ENCODE data around the gene ANKRD13B. TPM values are rescaled to one million over a fixed set of nuclear protein-coding genes. Genes with fewer than 3 reads are reported as not detected.

Gene ANKRD13B
- total RNA-seq, 3 donors from 2014 or later (not counting 1 experiment from before 2014, with no cell fraction given) = 2.3 to 6.6 (median 4.0) TPM

DNA sequence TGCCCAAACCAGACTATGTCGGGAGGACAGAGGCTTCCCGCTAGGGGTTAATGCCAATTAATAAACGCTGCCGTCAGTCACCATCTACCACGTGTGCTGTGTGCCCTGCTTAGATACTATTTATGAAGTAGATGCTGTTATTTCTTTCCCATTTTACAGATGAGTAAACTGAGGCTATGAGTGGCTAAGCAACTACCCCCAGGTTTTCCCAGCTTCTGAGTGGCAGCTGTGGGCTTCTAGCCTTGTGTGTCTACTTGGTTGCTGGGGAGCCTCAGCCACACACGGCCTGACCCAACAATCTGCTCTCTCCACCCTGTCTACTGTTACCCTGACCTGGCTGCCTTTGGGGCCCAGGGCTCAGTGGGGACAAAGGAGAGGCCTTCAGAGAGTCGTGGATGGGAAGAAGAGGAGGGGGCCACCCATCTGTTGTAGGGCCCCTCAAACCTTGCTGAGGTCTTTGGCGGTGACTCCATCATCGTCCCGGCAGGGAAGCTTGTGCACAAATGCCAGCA lies 10.6 kb upstream of the ANKRD13B start:
- DNase-seq (no peak), ATAC-seq (no peak)
- Mint-ChIP-seq H3K9me3 (no peaks in the 10 kb centered on the region), H3K36me3 (no peaks in the 10 kb centered on the region), H3K4me3 (no peak overlapping the region), H3K27me3 (ENCODE audit: low read depth in 2 of 2) (no peaks in the 10 kb centered on the region), H3K4me1 (peaks cover 9 to 32% of the 10 kb centered on the region in 2 donors), H3K27ac (no peak overlapping the region)
- no peaks in the 10 kb centered on the region for H3K9me3 ChIP-seq (ENCODE audit: control insufficient read depth, insufficient read depth, low read length)
- WGBS (ENCODE audit: insufficient coverage) = 96% methylated on average over 10 of the region's 10 CpGs
- peaks cover 36% of the 10 kb centered on the region for H3K4me1 ChIP-seq (ENCODE audit: control insufficient read depth, insufficient read depth, low read length)
- no peak overlapping the region for H3K4me3 ChIP-seq (ENCODE audit: low read length)
- TF ChIP-seq, protein P1, sequence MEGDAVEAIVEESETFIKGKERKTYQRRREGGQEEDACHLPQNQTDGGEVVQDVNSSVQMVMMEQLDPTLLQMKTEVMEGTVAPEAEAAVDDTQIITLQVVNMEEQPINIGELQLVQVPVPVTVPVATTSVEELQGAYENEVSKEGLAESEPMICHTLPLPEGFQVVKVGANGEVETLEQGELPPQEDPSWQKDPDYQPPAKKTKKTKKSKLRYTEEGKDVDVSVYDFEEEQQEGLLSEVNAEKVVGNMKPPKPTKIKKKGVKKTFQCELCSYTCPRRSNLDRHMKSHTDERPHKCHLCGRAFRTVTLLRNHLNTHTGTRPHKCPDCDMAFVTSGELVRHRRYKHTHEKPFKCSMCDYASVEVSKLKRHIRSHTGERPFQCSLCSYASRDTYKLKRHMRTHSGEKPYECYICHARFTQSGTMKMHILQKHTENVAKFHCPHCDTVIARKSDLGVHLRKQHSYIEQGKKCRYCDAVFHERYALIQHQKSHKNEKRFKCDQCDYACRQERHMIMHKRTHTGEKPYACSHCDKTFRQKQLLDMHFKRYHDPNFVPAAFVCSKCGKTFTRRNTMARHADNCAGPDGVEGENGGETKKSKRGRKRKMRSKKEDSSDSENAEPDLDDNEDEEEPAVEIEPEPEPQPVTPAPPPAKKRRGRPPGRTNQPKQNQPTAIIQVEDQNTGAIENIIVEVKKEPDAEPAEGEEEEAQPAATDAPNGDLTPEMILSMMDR (IDR thresholded peaks at IDR 0.05) = no peak
- peaks cover 40% of the 10 kb centered on the region for H3K36me3 ChIP-seq (ENCODE audit: control insufficient read depth, insufficient read depth, low read length)
- H3K27me3 ChIP-seq (ENCODE audit: control insufficient read depth, insufficient read depth, low read length) = no peaks in the 10 kb centered on the region
- intact Hi-C loops (cut with micrococcal nuclease) = no loop called here
- H3K27ac ChIP-seq (ENCODE audit: low read length) = no peak overlapping the region

DNA sequence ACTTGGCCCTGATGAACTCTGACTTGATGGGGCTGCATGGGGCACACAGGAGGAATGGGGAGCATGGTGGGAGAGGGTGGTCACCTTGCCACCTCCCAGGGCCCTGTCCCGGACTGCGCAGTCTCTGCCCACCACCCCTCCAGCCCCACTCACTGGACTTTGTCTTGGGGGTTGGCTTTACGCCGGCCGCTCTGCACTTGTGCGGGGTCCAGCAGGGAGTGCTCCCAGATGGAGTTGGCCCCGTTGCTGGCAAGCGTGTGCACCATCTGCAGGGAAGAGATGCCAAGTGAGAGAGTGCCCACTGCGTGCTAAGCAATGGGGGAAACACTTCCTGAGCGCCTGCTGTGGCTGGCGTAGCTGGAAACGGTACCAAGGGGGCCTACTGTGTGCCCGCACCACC lies 10.2 kb upstream of the ANKRD13B start:
- whole genome bisulfite sequencing (ENCODE audit: insufficient coverage) = 96% methylated on average over 13 of the region's 13 CpGs
- peaks cover 40% of the 10 kb centered on the region for H3K4me1 ChIP-seq (ENCODE audit: control insufficient read depth, insufficient read depth, low read length)
- Mint-ChIP-seq H3K4me1 (peaks cover 13 to 37% of the 10 kb centered on the region in 2 donors), H3K36me3 (no peaks in the 10 kb centered on the region), H3K27me3 (ENCODE audit: low read depth in 2 of 2) (no peaks in the 10 kb centered on the region), H3K4me3 (no peak overlapping the region), H3K9me3 (no peaks in the 10 kb centered on the region), H3K27ac (no peak overlapping the region)
- TF ChIP-seq, protein P1 (IDR thresholded peaks at IDR 0.05) = no peak
- DNase-seq = no peak
- intact Hi-C loops (cut with micrococcal nuclease) = no loop called here
- H3K9me3 ChIP-seq (ENCODE audit: control insufficient read depth, insufficient read depth, low read length) = no peaks in the 10 kb centered on the region
- no peak overlapping the region for H3K27ac ChIP-seq (ENCODE audit: low read length)
- no peak for ATAC-seq
- H3K4me3 ChIP-seq (ENCODE audit: low read length) = no peak overlapping the region
- peaks cover 36% of the 10 kb centered on the region for H3K36me3 ChIP-seq (ENCODE audit: control insufficient read depth, insufficient read depth, low read length)
- no peaks in the 10 kb centered on the region for H3K27me3 ChIP-seq (ENCODE audit: control insufficient read depth, insufficient read depth, low read length)

DNA sequence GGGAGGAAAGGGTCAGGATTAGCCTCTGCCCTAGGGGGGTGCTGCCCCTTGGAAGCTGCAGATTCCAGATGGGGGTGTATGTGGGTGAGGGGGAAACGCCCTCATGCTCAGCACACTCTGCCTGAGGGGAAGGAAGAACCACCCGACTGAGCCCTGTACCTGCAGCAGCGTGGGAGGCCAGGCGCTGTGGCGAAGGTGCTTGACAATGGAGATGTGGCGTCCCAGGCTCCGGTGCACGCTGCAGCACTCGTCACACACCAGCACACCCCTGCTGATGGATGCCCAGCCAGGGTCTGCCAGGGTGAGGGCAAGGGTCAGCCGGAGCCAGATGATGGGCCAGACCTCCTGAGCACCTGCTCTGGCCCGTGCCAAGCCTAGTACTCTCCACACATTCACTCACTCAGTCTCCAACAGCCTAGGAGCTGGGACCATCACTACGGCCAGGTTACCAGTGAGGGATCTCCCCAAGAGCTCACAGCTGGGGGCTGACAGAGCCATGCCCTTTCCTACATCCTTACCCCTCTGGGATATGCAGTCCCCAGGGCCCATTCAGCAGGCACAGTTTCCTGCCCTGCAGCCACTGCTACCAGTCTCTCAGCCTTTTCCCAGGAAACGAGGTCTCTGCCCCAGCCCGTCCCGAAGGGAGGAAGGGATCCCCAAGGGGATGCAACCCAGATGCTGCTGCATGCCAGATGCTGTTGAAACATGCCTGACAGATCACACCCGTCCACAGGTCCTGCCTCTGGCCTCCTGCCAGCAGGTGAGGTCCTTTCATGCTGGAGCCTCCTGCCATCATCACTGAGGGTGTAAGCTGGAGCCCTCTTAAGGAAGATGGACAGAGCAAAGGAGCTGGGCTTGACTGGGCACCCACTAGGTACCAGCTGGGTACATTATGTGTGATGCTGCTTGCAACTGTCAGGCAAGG lies 9.3 kb upstream of the ANKRD13B start:
- no peaks in the 10 kb centered on the region for H3K9me3 ChIP-seq (ENCODE audit: control insufficient read depth, insufficient read depth, low read length)
- no peaks in the 10 kb centered on the region for H3K9me3 Mint-ChIP-seq
- no peak overlapping the region for H3K4me3 Mint-ChIP-seq
- WGBS (ENCODE audit: insufficient coverage) = 91% methylated on average over 16 of the region's 16 CpGs
- H3K27me3 Mint-ChIP-seq (ENCODE audit: low read depth in 2 of 2) = no peaks in the 10 kb centered on the region
- intact Hi-C loops (cut with micrococcal nuclease) = no loop called here
- no peaks in the 10 kb centered on the region for H3K36me3 Mint-ChIP-seq
- H3K4me1 Mint-ChIP-seq = peaks cover 20 to 45% of the 10 kb centered on the region in 2 donors
- H3K4me3 ChIP-seq (ENCODE audit: low read length) = no peak overlapping the region
- TF ChIP-seq, protein P1 (IDR thresholded peaks at IDR 0.05) = no peak
- ATAC-seq = no peak
- peak overlapping the region in 1 of 2 donors; percentile 62 for H3K27ac Mint-ChIP-seq
- H3K4me1 ChIP-seq (ENCODE audit: control insufficient read depth, insufficient read depth, low read length) = peaks cover 48% of the 10 kb centered on the region
- H3K27me3 ChIP-seq (ENCODE audit: control insufficient read depth, insufficient read depth, low read length) = no peaks in the 10 kb centered on the region
- no peak for DNase-seq
- H3K36me3 ChIP-seq (ENCODE audit: control insufficient read depth, insufficient read depth, low read length) = peaks cover 27% of the 10 kb centered on the region
- H3K27ac ChIP-seq (ENCODE audit: low read length) = no peak overlapping the region

All from natural killer cell (primary cell).